Hematopoietic multipotent progenitor cell treated with erythropoietin and hydrocortisone succinate and interleukin-3 and kit ligand, for 8 days (in vitro differentiated cells): Measurements from ENCODE around the gene OTC.

Experiments used
- DNase-seq: peaks from one replicate; pipeline ENCODE4 v3.0.0-alpha.2; 2015

The OTC gene

DNA sequence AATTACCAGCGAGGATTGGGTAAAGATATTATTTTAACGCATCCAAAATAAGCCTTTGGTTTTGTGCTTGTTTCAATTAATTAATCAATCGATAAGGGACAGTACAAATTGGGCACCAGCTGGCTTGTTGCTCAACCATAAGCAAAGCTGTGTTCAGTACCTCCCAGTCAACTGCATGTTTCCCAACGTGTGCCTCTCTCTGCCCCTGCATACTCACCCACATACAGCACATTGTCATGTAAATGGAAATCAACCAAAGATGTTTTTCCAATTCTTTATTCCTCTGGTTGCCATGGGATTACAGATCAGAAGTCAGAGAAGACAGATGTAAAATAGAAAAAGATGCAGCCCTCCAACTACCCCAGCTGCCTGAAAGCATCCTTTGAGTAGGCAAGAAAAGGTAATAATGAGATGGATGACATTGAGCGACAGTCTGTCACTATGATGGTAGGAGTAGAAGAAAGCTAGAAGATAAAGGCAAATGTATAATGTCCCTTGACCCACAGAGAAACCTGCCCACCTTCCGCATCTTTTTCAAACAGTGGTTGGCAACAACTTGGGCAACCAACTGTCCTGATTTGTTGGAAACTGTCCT lies 116.3 kb downstream of the OTC start:
- no peak for DNase-seq
